ENCODE results near the gene RPS6KA2. TPM values are rescaled to one million over a fixed set of nuclear protein-coding genes. Genes with fewer than 3 reads are reported as not detected.
A peak's percentile ranks its signal among the peaks of the same experiment; 100 is the strongest.

Gene RPS6KA2
- total RNA-seq, 1 experiment from 2014 or later = 18.5 TPM

- CTCF ChIA-PET = interaction anchor here (1.1 kb wide), 1 partner anchor 154 kb away, joined by 3 read pairs; no protein-coding TSS in a partner anchor
- intact Hi-C loops (cut with micrococcal nuclease; ENCODE audit: unreplicated experiment) = loop anchor here (2.0 to 10.0 kb wide), 2 partner anchors 90 to 374 kb away; partner anchors contain the start of gene CEP43
- no TSS peak for BruUV-seq (replicated peaks)
- H3K36me3 ChIP-seq (ENCODE audit: low read depth) = no peaks in the 10 kb centered on the region
- no peak overlapping the region for H2AFZ ChIP-seq
- DNase-seq = peak in 1 of 2 experiments; percentile 1
- no peaks in the 10 kb centered on the region for H4K20me1 ChIP-seq (ENCODE audit: insufficient read depth)
- H3K9me2 ChIP-seq (ENCODE audit: insufficient read depth) = no peaks in the 10 kb centered on the region
- no peaks in the 10 kb centered on the region for H3K9me3 ChIP-seq (ENCODE audit: insufficient read depth, low read depth)
- peak overlapping the region; percentile 87 for H3K27ac ChIP-seq
- peaks cover 36% of the 10 kb centered on the region for H3K79me2 ChIP-seq (ENCODE audit: low read depth)
- POLR2A ChIA-PET (ENCODE audit: unreplicated experiment) = no interaction called here
- H3K27me3 ChIP-seq (ENCODE audit: insufficient read depth, low read depth) = no peaks in the 10 kb centered on the region
- H3K4me2 ChIP-seq = peak overlapping the region; percentile 66
- no peak for TF ChIP-seq EZH2 (IDR thresholded peaks at IDR 0.05; ENCODE audit: low read depth)
- no peak for TF ChIP-seq CTCF (conservative IDR thresholded peaks at IDR 0.05)
- no peak overlapping the region; the same call in 1 of the 2 replicates for H3K4me3 ChIP-seq
- peaks cover 55% of the 10 kb centered on the region for H3K4me1 ChIP-seq (replicated peaks; ENCODE audit: insufficient read depth)
- H3F3A ChIP-seq (ENCODE audit: insufficient read depth, low read depth) = peaks cover 23% of the 10 kb centered on the region
Measured at GRCh38 chr6:166620478-166621113, 6.5 kb downstream of the RPS6KA2 start.

DNA sequence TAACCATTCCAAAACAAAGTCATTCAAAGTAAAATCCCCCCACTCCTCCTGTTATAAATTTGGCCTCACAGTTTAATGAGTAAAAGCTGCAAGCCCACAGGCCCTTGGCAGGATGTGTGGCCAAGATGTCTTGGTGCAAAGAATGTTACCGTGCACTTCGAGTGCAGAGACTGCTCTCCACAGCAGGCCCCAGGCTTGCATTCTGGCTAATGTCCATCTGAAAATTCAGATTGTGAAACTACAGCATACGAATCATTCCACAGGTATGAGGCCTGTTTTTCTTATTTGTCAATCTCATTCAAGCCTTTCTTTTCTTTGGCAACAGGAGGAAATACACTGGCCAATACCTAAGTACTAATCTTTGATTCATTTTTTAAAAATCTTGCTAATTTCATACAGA, 7.1 kb downstream of the RPS6KA2 start:
- no peaks in the 10 kb centered on the region for H4K20me1 ChIP-seq (ENCODE audit: insufficient read depth)
- ChIA-PET CTCF (interaction anchor here (1.1 kb wide), 1 partner anchor 155 kb away, joined by 3 read pairs; no protein-coding TSS in a partner anchor), POLR2A (ENCODE audit: unreplicated experiment) (no interaction called here)
- no peaks in the 10 kb centered on the region for H3K36me3 ChIP-seq (ENCODE audit: low read depth)
- H2AFZ ChIP-seq = no peak overlapping the region
- TF ChIP-seq CTCF (conservative IDR thresholded peaks at IDR 0.05) (no peak), EZH2 (IDR thresholded peaks at IDR 0.05; ENCODE audit: low read depth) (no peak)
- H3K4me1 ChIP-seq (replicated peaks; ENCODE audit: insufficient read depth) = peaks cover 55% of the 10 kb centered on the region
- H3K27me3 ChIP-seq (ENCODE audit: insufficient read depth, low read depth) = no peaks in the 10 kb centered on the region
- H3K4me2 ChIP-seq = peak overlapping the region; percentile 66
- BruUV-seq (replicated peaks) = no TSS peak
- no peaks in the 10 kb centered on the region for H3K9me2 ChIP-seq (ENCODE audit: insufficient read depth)
- intact Hi-C loops (cut with micrococcal nuclease; ENCODE audit: unreplicated experiment) = loop anchor here (2.0 to 10.0 kb wide), 2 partner anchors 89 to 375 kb away; partner anchors contain the start of gene CEP43
- H3K4me3 ChIP-seq = no peak overlapping the region; the same call in 1 of the 2 replicates
- peaks cover 36% of the 10 kb centered on the region for H3K79me2 ChIP-seq (ENCODE audit: low read depth)
- H3K27ac ChIP-seq = peak overlapping the region; percentile 87
- H3F3A ChIP-seq (ENCODE audit: insufficient read depth, low read depth) = peaks cover 23% of the 10 kb centered on the region
- DNase-seq = peak; percentile 60 to 92
- H3K9me3 ChIP-seq (ENCODE audit: insufficient read depth, low read depth) = no peaks in the 10 kb centered on the region

- intact Hi-C loops (cut with micrococcal nuclease; ENCODE audit: unreplicated experiment) = no loop called here
- Histone ChIP-seq H3K79me2 (ENCODE audit: low read depth) (peaks cover 36% of the 10 kb centered on the region), H3K27ac (peak overlapping the region; percentile 87), H3K9me2 (ENCODE audit: insufficient read depth) (no peaks in the 10 kb centered on the region), H3K4me3 (no peak overlapping the region), H3K4me2 (peak overlapping the region; percentile 66), H3K4me1 (replicated peaks; ENCODE audit: insufficient read depth) (peaks cover 51% of the 10 kb centered on the region), H3K36me3 (ENCODE audit: low read depth) (no peaks in the 10 kb centered on the region), H2AFZ (no peak overlapping the region), H4K20me1 (ENCODE audit: insufficient read depth) (no peaks in the 10 kb centered on the region), H3F3A (ENCODE audit: insufficient read depth, low read depth) (peaks cover 23% of the 10 kb centered on the region), H3K27me3 (ENCODE audit: insufficient read depth, low read depth) (no peaks in the 10 kb centered on the region), H3K9me3 (ENCODE audit: insufficient read depth, low read depth) (no peaks in the 10 kb centered on the region)
- no peak for TF ChIP-seq EZH2 (IDR thresholded peaks at IDR 0.05; ENCODE audit: low read depth)
- TF ChIP-seq CTCF (conservative IDR thresholded peaks at IDR 0.05) = no peak
- ChIA-PET CTCF (interaction anchor here (1.1 kb wide), 1 partner anchor 156 kb away, joined by 3 read pairs; no protein-coding TSS in a partner anchor), POLR2A (ENCODE audit: unreplicated experiment) (no interaction called here)
- DNase-seq = peak; percentile 9 to 49
- no TSS peak for BruUV-seq (replicated peaks)
Measured at GRCh38 chr6:166618866-166619761, 7.9 kb downstream of the RPS6KA2 start.
